Measurements from ENCODE around the gene JHY.

The JHY gene

GRCh38 chr11:122900587-122901202 is 18.1 kb downstream of the JHY start:
- H3K4me3 ChIP-seq (ENCODE audit: low read depth, low read length) = no peak overlapping the region
- in situ Hi-C loops (cut with HindIII; ENCODE audit: low sequenced_read_pairs) = no loop called here
- DNase-seq (ENCODE audit: low read depth) = no peak
- no peak for TF ChIP-seq CTCF (IDR thresholded peaks at IDR 0.05; ENCODE audit: low read depth, low read length, missing control alignments)

- DNase-seq (ENCODE audit: low read depth) = no peak
- in situ Hi-C loops (cut with HindIII; ENCODE audit: low sequenced_read_pairs) = no loop called here
- no peak overlapping the region for H3K4me3 ChIP-seq (ENCODE audit: low read depth, low read length)
- TF ChIP-seq CTCF (IDR thresholded peaks at IDR 0.05; ENCODE audit: low read depth, low read length, missing control alignments) = no peak
These were observed 20.4 kb downstream of the JHY start for GRCh38 chr11:122902951-122903350.

- no peak for DNase-seq (ENCODE audit: low read depth)
- peak; percentile 28 for TF ChIP-seq CTCF (IDR thresholded peaks at IDR 0.05; ENCODE audit: low read depth, low read length, missing control alignments)
- in situ Hi-C loops (cut with HindIII; ENCODE audit: low sequenced_read_pairs) = no loop called here
- H3K4me3 ChIP-seq (ENCODE audit: low read depth, low read length) = no peak overlapping the region
These were observed 28.2 kb downstream of the JHY start for GRCh38 chr11:122910775-122911174.

GRCh38 chr11:122917311-122917710 is 34.8 kb downstream of the JHY start:
- TF ChIP-seq CTCF (IDR thresholded peaks at IDR 0.05; ENCODE audit: low read depth, low read length, missing control alignments) = no peak
- no peak overlapping the region for H3K4me3 ChIP-seq (ENCODE audit: low read depth, low read length)
- in situ Hi-C loops (cut with HindIII; ENCODE audit: low sequenced_read_pairs) = no loop called here
- DNase-seq (ENCODE audit: low read depth) = peak; percentile 77

- DNase-seq (ENCODE audit: low read depth) = no peak
- in situ Hi-C loops (cut with HindIII; ENCODE audit: low sequenced_read_pairs) = no loop called here
- H3K4me3 ChIP-seq (ENCODE audit: low read depth, low read length) = no peak overlapping the region
- TF ChIP-seq CTCF (IDR thresholded peaks at IDR 0.05; ENCODE audit: low read depth, low read length, missing control alignments) = no peak
These were observed 36.2 kb downstream of the JHY start for GRCh38 chr11:122918734-122919133.

GRCh38 chr11:122920579-122920978 is 38.0 kb downstream of the JHY start:
- in situ Hi-C loops (cut with HindIII; ENCODE audit: low sequenced_read_pairs) = no loop called here

More at GRCh38 chr11:122920579-122920978, 38.0 kb downstream of the JHY start:
- no peak overlapping the region for H3K4me3 ChIP-seq (ENCODE audit: low read depth, low read length)
- no peak for TF ChIP-seq CTCF (IDR thresholded peaks at IDR 0.05; ENCODE audit: low read depth, low read length, missing control alignments)
- no peak for DNase-seq (ENCODE audit: low read depth)
